GM23338 (cell line): ENCODE results near the gene SLC35B3. TPM values are rescaled to one million over a fixed set of nuclear protein-coding genes. Genes with fewer than 3 reads are reported as not detected.

Experiments used
- CREB1 ChIP-seq: fragments of 250-450 bp; sonication (Bioruptor Pico); IDR thresholded peaks from 2 replicates; pipeline ENCODE4 v1.5.0; 2020; ENCODE audit warnings: low read depth, mild to moderate bottlenecking, moderate library complexity
- EZH2phosphoT487 ChIP-seq: fragments of 200-600 bp; sonication (generic); IDR thresholded peaks from one replicate; pipeline ENCODE4 v1.8.1; 2018; ENCODE audit warnings: antibody characterized with exemption; ENCODE audit not compliant: unreplicated experiment
- NANOG ChIP-seq: IDR thresholded peaks from 2 replicates; pipeline ENCODE4 v1.6.1; 2016; ENCODE audit warnings: antibody characterized with exemption, borderline replicate concordance
- ZNF114 ChIP-seq: fragments of 250-450 bp; sonication (Bioruptor Pico); IDR thresholded peaks from 2 replicates; pipeline ENCODE4 v1.5.0; 2020; ENCODE audit warnings: mild to moderate bottlenecking, moderate library complexity
- ZNF331 ChIP-seq: fragments of 250-450 bp; sonication (Bioruptor Pico); IDR thresholded peaks from 2 replicates; pipeline ENCODE4 v1.5.0; 2020; ENCODE audit warnings: low read depth, mild to moderate bottlenecking, moderate library complexity
- polyA plus RNA-seq: library from polyadenylated mRNA; unstranded; fragments of >200 nt; fragmentation: Nextera tagmentation; extraction: Ambion mirVana; gene quantifications from 2 replicates; pipeline ENCODE4 v1.2.1, GENCODE V29; 2016
- total RNA-seq: library from RNA; depleted of rRNA; stranded (reverse); fragments of >200 nt; shearing (Covaris generic); gene quantifications from 2 replicates; pipeline ENCODE4 v1.2.3, GENCODE V29; 2014
- TF ChIP-seq, protein P1 (sequence below): fragments of 250-450 bp; sonication (Bioruptor Pico); IDR thresholded peaks from 2 replicates; pipeline ENCODE4 v1.5.0; 2020; ENCODE audit warnings: mild to moderate bottlenecking, moderate library complexity
- TF ChIP-seq, protein P2 (sequence below): IDR thresholded peaks from one replicate; pipeline ENCODE4 v1.6.1; 2018; ENCODE audit warnings: antibody characterized with exemption; ENCODE audit not compliant: unreplicated experiment

The SLC35B3 gene
- total and polyA plus RNA-seq, 2 experiments from 2014 or later = 7.5 to 9.0 TPM

DNA sequence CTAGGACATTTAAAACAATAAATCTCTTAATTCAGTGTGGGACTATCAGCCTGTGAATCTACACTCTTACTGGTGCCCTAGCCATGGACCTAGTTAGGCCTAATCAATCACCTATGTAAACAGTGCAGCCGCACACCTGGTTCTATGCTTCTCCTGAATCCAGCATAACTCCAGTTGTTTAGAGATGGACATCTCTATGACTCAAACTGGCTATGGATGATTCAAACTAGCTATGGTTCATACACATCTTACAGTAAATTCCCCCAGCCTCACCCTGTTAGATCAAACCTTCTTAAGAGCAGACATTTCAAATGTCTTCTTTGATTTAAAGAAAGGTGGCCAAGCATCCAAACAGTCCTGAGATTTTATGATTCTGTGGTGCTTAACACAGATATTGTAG lies 34.7 kb downstream of the SLC35B3 start (continued):
- TF ChIP-seq, protein P1, sequence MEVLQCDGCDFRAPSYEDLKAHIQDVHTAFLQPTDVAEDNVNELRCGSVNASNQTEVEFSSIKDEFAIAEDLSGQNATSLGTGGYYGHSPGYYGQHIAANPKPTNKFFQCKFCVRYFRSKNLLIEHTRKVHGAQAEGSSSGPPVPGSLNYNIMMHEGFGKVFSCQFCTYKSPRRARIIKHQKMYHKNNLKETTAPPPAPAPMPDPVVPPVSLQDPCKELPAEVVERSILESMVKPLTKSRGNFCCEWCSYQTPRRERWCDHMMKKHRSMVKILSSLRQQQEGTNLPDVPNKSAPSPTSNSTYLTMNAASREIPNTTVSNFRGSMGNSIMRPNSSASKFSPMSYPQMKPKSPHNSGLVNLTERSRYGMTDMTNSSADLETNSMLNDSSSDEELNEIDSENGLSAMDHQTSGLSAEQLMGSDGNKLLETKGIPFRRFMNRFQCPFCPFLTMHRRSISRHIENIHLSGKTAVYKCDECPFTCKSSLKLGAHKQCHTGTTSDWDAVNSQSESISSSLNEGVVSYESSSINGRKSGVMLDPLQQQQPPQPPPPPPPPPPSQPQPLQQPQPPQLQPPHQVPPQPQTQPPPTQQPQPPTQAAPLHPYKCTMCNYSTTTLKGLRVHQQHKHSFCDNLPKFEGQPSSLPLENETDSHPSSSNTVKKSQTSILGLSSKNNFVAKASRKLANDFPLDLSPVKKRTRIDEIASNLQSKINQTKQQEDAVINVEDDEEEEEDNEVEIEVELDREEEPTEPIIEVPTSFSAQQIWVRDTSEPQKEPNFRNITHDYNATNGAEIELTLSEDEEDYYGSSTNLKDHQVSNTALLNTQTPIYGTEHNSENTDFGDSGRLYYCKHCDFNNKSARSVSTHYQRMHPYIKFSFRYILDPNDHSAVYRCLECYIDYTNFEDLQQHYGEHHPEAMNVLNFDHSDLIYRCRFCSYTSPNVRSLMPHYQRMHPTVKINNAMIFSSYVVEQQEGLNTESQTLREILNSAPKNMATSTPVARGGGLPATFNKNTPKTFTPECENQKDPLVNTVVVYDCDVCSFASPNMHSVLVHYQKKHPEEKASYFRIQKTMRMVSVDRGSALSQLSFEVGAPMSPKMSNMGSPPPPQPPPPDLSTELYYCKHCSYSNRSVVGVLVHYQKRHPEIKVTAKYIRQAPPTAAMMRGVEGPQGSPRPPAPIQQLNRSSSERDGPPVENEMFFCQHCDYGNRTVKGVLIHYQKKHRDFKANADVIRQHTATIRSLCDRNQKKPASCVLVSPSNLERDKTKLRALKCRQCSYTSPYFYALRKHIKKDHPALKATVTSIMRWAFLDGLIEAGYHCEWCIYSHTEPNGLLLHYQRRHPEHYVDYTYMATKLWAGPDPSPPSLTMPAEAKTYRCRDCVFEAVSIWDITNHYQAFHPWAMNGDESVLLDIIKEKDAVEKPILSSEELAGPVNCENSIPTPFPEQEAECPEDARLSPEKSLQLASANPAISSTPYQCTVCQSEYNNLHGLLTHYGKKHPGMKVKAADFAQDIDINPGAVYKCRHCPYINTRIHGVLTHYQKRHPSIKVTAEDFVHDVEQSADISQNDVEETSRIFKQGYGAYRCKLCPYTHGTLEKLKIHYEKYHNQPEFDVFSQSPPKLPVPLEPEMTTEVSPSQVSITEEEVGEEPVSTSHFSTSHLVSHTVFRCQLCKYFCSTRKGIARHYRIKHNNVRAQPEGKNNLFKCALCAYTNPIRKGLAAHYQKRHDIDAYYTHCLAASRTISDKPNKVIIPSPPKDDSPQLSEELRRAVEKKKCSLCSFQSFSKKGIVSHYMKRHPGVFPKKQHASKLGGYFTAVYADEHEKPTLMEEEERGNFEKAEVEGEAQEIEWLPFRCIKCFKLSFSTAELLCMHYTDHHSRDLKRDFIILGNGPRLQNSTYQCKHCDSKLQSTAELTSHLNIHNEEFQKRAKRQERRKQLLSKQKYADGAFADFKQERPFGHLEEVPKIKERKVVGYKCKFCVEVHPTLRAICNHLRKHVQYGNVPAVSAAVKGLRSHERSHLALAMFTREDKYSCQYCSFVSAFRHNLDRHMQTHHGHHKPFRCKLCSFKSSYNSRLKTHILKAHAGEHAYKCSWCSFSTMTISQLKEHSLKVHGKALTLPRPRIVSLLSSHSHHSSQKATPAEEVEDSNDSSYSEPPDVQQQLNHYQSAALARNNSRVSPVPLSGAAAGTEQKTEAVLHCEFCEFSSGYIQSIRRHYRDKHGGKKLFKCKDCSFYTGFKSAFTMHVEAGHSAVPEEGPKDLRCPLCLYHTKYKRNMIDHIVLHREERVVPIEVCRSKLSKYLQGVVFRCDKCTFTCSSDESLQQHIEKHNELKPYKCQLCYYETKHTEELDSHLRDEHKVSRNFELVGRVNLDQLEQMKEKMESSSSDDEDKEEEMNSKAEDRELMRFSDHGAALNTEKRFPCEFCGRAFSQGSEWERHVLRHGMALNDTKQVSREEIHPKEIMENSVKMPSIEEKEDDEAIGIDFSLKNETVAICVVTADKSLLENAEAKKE (CRISPR knock-in tag) = no peak
- no peak for TF ChIP-seq ZNF114 (CRISPR knock-in tag)
- no peak for TF ChIP-seq ZNF331 (CRISPR knock-in tag)
- no peak for TF ChIP-seq CREB1 (CRISPR knock-in tag)
- TF ChIP-seq, protein P2, sequence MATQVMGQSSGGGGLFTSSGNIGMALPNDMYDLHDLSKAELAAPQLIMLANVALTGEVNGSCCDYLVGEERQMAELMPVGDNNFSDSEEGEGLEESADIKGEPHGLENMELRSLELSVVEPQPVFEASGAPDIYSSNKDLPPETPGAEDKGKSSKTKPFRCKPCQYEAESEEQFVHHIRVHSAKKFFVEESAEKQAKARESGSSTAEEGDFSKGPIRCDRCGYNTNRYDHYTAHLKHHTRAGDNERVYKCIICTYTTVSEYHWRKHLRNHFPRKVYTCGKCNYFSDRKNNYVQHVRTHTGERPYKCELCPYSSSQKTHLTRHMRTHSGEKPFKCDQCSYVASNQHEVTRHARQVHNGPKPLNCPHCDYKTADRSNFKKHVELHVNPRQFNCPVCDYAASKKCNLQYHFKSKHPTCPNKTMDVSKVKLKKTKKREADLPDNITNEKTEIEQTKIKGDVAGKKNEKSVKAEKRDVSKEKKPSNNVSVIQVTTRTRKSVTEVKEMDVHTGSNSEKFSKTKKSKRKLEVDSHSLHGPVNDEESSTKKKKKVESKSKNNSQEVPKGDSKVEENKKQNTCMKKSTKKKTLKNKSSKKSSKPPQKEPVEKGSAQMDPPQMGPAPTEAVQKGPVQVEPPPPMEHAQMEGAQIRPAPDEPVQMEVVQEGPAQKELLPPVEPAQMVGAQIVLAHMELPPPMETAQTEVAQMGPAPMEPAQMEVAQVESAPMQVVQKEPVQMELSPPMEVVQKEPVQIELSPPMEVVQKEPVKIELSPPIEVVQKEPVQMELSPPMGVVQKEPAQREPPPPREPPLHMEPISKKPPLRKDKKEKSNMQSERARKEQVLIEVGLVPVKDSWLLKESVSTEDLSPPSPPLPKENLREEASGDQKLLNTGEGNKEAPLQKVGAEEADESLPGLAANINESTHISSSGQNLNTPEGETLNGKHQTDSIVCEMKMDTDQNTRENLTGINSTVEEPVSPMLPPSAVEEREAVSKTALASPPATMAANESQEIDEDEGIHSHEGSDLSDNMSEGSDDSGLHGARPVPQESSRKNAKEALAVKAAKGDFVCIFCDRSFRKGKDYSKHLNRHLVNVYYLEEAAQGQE = no peak
- no peak for TF ChIP-seq EZH2phosphoT487
- TF ChIP-seq NANOG = no peak
